T follicular helper cell (primary cell): ENCODE data around the gene ZNF541.

Experiments used
- DNase-seq: peaks from one replicate; pipeline ENCODE4 v3.0.0-alpha.2; 2020; ENCODE audit warnings: low read depth

The ZNF541 gene

GRCh38 chr19:47545061-47545948, 27.6 kb downstream of the ZNF541 start:
- no peak for DNase-seq

- no peak for DNase-seq
Observed at GRCh38 chr19:47544476-47544875, 28.5 kb downstream of the ZNF541 start.

- DNase-seq, result no peak
Observed at GRCh38 chr19:47544075-47544474, 28.9 kb downstream of the ZNF541 start.

GRCh38 chr19:47542030-47542475, 30.9 kb downstream of the ZNF541 start:
- DNase-seq, result no peak

GRCh38 chr19:47541518-47541917, 31.4 kb downstream of the ZNF541 start:
- no peak for DNase-seq

- DNase-seq, result no peak
Observed at GRCh38 chr19:47540748-47541147, 32.2 kb downstream of the ZNF541 start.

- no peak for DNase-seq
Observed at GRCh38 chr19:47539747-47540311, 33.1 kb downstream of the ZNF541 start.

GRCh38 chr19:47538812-47539211, 34.1 kb downstream of the ZNF541 start:
- DNase-seq, result no peak

GRCh38 chr19:47537493-47537892, 35.5 kb downstream of the ZNF541 start:
- DNase-seq, result no peak

- no peak for DNase-seq
Observed at GRCh38 chr19:47534628-47535027, 38.3 kb downstream of the ZNF541 start.

- DNase-seq, result no peak
Observed at GRCh38 chr19:47531640-47532387, 41.1 kb downstream of the ZNF541 start.

- DNase-seq, result no peak
Observed at GRCh38 chr19:47529018-47529742, 43.8 kb downstream of the ZNF541 start.

- no peak for DNase-seq
Observed at GRCh38 chr19:47526798-47527197, 46.1 kb downstream of the ZNF541 start.

GRCh38 chr19:47523473-47523872, 49.5 kb downstream of the ZNF541 start:
- no peak for DNase-seq
